HG02678 (cell line): ENCODE measurements around the gene CCSAP.
"Not testable (repeated sequence)": the region's sequence is repeated elsewhere in the genome, so short reads cannot be mapped to it uniquely, and the experiment has no call there.

Source experiments
- ATAC-seq: cut with Tn5 transposase; IDR thresholded peaks from one replicate; pipeline ENCODE4 v1.9.1; 2021; ENCODE audit warnings: mild to moderate bottlenecking, moderate library complexity; ENCODE audit not compliant: unreplicated experiment

Gene CCSAP

GRCh38 chr1:229364207-229365065, 21.6 kb upstream of the CCSAP start:
- no peak for ATAC-seq

- ATAC-seq, result no peak
Measured at GRCh38 chr1:229363723-229364122, 20.9 kb upstream of the CCSAP start.

GRCh38 chr1:229360420-229360819, 17.6 kb upstream of the CCSAP start:
- ATAC-seq, result no peak

- no peak for ATAC-seq
Measured at GRCh38 chr1:229355661-229356060, 12.8 kb upstream of the CCSAP start.

GRCh38 chr1:229354226-229354625, 11.4 kb upstream of the CCSAP start:
- no peak for ATAC-seq

- no peak for ATAC-seq
Measured at GRCh38 chr1:229352975-229353374, 10.1 kb upstream of the CCSAP start.

- no peak for ATAC-seq
Measured at GRCh38 chr1:229349463-229350385, 6.9 kb upstream of the CCSAP start.

GRCh38 chr1:229347528-229347927, 4.7 kb upstream of the CCSAP start:
- no peak for ATAC-seq

- ATAC-seq, result no peak
Measured at GRCh38 chr1:229344937-229345684, 2.3 kb upstream of the CCSAP start.

- no peak for ATAC-seq
Measured at GRCh38 chr1:229344139-229344538, 1.3 kb upstream of the CCSAP start.

GRCh38 chr1:229341774-229342655, 832 bp downstream of the CCSAP start:
- ATAC-seq, result peak; percentile 72

- ATAC-seq, result no peak
Measured at GRCh38 chr1:229340496-229340895, 2.4 kb downstream of the CCSAP start.

GRCh38 chr1:229339520-229339919, 3.3 kb downstream of the CCSAP start:
- ATAC-seq, result no peak

GRCh38 chr1:229339086-229339485, 3.8 kb downstream of the CCSAP start:
- no peak for ATAC-seq

- no peak for ATAC-seq
Measured at GRCh38 chr1:229336345-229336744, 6.5 kb downstream of the CCSAP start.

GRCh38 chr1:229334716-229335115, 8.1 kb downstream of the CCSAP start:
- no peak for ATAC-seq

- ATAC-seq, result no peak
Measured at GRCh38 chr1:229334269-229334668, 8.6 kb downstream of the CCSAP start.

GRCh38 chr1:229328598-229329362, 14.1 kb downstream of the CCSAP start:
- no peak for ATAC-seq

GRCh38 chr1:229327765-229328164, 15.1 kb downstream of the CCSAP start:
- not testable (repeated sequence) for ATAC-seq
